H9 (cell line): ENCODE data around the gene FRYL. TPM values are rescaled to one million over a fixed set of nuclear protein-coding genes. Genes with fewer than 3 reads are reported as not detected.

ENCODE experiments used
- DNase-seq: peaks from one replicate; pipeline ENCODE4 v3.0.0-alpha.2; 2017
- H2AFZ ChIP-seq: one replicate; pipeline ENCODE4 v1.6.1; 2013; ENCODE audit warnings: mild to moderate bottlenecking, low read length, control low read depth, moderate library complexity
- H2AK5ac ChIP-seq: 2 replicates; pipeline ENCODE4 v1.6.1; 2013; ENCODE audit warnings: low read length, control low read depth, mixed read lengths; ENCODE audit not compliant: insufficient read length
- H2BK120ac ChIP-seq: one replicate; pipeline ENCODE4 v1.6.1; 2013; ENCODE audit warnings: low read depth, mild to moderate bottlenecking, low read length, control low read depth, inconsistent platforms; ENCODE audit not compliant: poor library complexity, severe bottlenecking
- H2BK12ac ChIP-seq: 2 replicates; pipeline ENCODE4 v1.6.1; 2013; ENCODE audit warnings: low read length, control low read depth, mixed read lengths, low read depth; ENCODE audit not compliant: insufficient read length
- H2BK15ac ChIP-seq: 2 replicates; pipeline ENCODE4 v1.6.1; 2013; ENCODE audit warnings: low read depth, low read length, control low read depth
- H2BK20ac ChIP-seq: one replicate; pipeline ENCODE4 v1.6.1; 2013; ENCODE audit warnings: low read depth, mild to moderate bottlenecking, low read length, control low read depth, inconsistent platforms; ENCODE audit not compliant: poor library complexity, severe bottlenecking
- H2BK5ac ChIP-seq: 2 replicates; pipeline ENCODE4 v1.6.1; 2013; ENCODE audit warnings: low read length, control low read depth, mixed read lengths; ENCODE audit not compliant: insufficient read length
- H3K14ac ChIP-seq: 2 replicates; pipeline ENCODE4 v1.6.1; 2013; ENCODE audit warnings: low read length, control low read depth; ENCODE audit not compliant: insufficient read depth
- H3K18ac ChIP-seq: 2 replicates; pipeline ENCODE4 v1.6.1; 2013; ENCODE audit warnings: low read depth, mild to moderate bottlenecking, mixed read lengths, low read length, control low read depth; ENCODE audit not compliant: insufficient read length
- H3K23ac ChIP-seq: 2 replicates; pipeline ENCODE4 v1.6.1; 2013; ENCODE audit warnings: low read length, control low read depth, mixed read lengths, low read depth; ENCODE audit not compliant: insufficient read length
- H3K23me2 ChIP-seq: 2 replicates; pipeline ENCODE4 v1.6.1; 2013; ENCODE audit warnings: low read depth, mild to moderate bottlenecking, mixed read lengths, low read length, control low read depth; ENCODE audit not compliant: insufficient read length, poor library complexity, severe bottlenecking
- H3K27ac ChIP-seq: 2 replicates; pipeline ENCODE4 v1.5.1; 2013; ENCODE audit warnings: low read length, control low read depth, mixed read lengths, low read depth; ENCODE audit not compliant: insufficient read length
- H3K27me3 ChIP-seq: 2 replicates; pipeline ENCODE4 v1.6.1; 2013; ENCODE audit warnings: low read length, control low read depth, inconsistent platforms; ENCODE audit not compliant: insufficient read depth
- H3K4ac ChIP-seq: 2 replicates; pipeline ENCODE4 v1.6.1; 2013; ENCODE audit warnings: low read depth, mild to moderate bottlenecking, control low read depth, inconsistent platforms, low read length, moderate library complexity
- H3K4me1 ChIP-seq: 2 replicates; pipeline ENCODE4 v1.6.1; 2013; ENCODE audit warnings: low read length, control low read depth, inconsistent platforms; ENCODE audit not compliant: insufficient read depth
- H3K4me2 ChIP-seq: 2 replicates; pipeline ENCODE4 v1.6.1; 2013; ENCODE audit warnings: low read length, control low read depth, mixed read lengths; ENCODE audit not compliant: insufficient read length, insufficient read depth
- H3K56ac ChIP-seq: 2 replicates; pipeline ENCODE4 v1.6.1; 2013; ENCODE audit warnings: low read depth, mild to moderate bottlenecking, mixed read lengths, low read length, control low read depth; ENCODE audit not compliant: insufficient read length
- H3K79me1 ChIP-seq: 2 replicates; pipeline ENCODE4 v1.6.1; 2013; ENCODE audit warnings: low read depth, mild to moderate bottlenecking, moderate library complexity, low read length, control low read depth, inconsistent platforms; ENCODE audit not compliant: insufficient read depth, poor library complexity, severe bottlenecking
- H3K79me2 ChIP-seq: 2 replicates; pipeline ENCODE4 v1.6.1; 2013; ENCODE audit warnings: low read length, control low read depth, inconsistent platforms; ENCODE audit not compliant: insufficient read depth
- H3K9ac ChIP-seq: 2 replicates; pipeline ENCODE4 v1.6.1; 2013; ENCODE audit warnings: low read length, control low read depth, mixed read lengths; ENCODE audit not compliant: insufficient read length; ENCODE audit errors: extremely low read depth
- H3K9me3 ChIP-seq: one replicate; pipeline ENCODE4 v1.6.1; 2013; ENCODE audit warnings: low read depth, low read length, inconsistent platforms; ENCODE audit not compliant: control insufficient read depth
- H3T11ph ChIP-seq: one replicate; pipeline ENCODE4 v1.6.1; 2013; ENCODE audit warnings: mild to moderate bottlenecking, low read length, control low read depth, inconsistent platforms
- H4K20me1 ChIP-seq: one replicate; pipeline ENCODE4 v1.6.1; 2013; ENCODE audit not compliant: control insufficient read depth, insufficient read length, insufficient read depth
- H4K5ac ChIP-seq: 2 replicates; pipeline ENCODE4 v1.6.1; 2013; ENCODE audit warnings: low read depth, mild to moderate bottlenecking, mixed read lengths, low read length, control low read depth; ENCODE audit not compliant: insufficient read length
- H4K8ac ChIP-seq: replicated peaks from 2 replicates; pipeline ENCODE4 v1.6.1; 2013; ENCODE audit warnings: low read length, control low read depth, mixed read lengths, low read depth; ENCODE audit not compliant: insufficient read length
- H4K91ac ChIP-seq: 2 replicates; pipeline ENCODE4 v1.6.1; 2013; ENCODE audit warnings: low read depth, mild to moderate bottlenecking, moderate library complexity, mixed read lengths, low read length, control low read depth; ENCODE audit not compliant: insufficient read length
- H3K27ac Mint-ChIP-seq, 3 experiments: 2 replicates in 2 of 3; 3 replicates in 1 of 3; pipeline ENCODE4 v1.8.0; 2020 to 2021; ENCODE audit warnings: mixed read lengths in 3 of 3, mild to moderate bottlenecking in 1 of 3, moderate library complexity in 1 of 3
- H3K27me3 Mint-ChIP-seq: 2 replicates; pipeline ENCODE4 v1.8.0; 2021; ENCODE audit warnings: low read depth, mild to moderate bottlenecking, moderate library complexity, mixed read lengths
- H3K36me3 Mint-ChIP-seq, 3 experiments: 2 replicates in 2 of 3; 3 replicates in 1 of 3; pipeline ENCODE4 v1.8.0; 2020 to 2021; ENCODE audit warnings: low read depth in 3 of 3, mixed read lengths in 3 of 3; ENCODE audit not compliant: insufficient read depth in 1 of 3
- H3K4me1 Mint-ChIP-seq, 2 experiments: 2 replicates each; pipeline ENCODE4 v1.8.0; 2020; ENCODE audit warnings: mixed read lengths in 2 of 2
- H3K4me3 Mint-ChIP-seq, 2 experiments: 2 replicates in 1 of 2; 3 replicates in 1 of 2; pipeline ENCODE4 v1.8.0; 2020 to 2021; ENCODE audit warnings: mild to moderate bottlenecking in 2 of 2, mixed read lengths in 2 of 2, moderate library complexity in 1 of 2
- H3K9me3 Mint-ChIP-seq, 2 experiments: 2 replicates in 1 of 2; 3 replicates in 1 of 2; pipeline ENCODE4 v1.8.0; 2020; ENCODE audit warnings: mild to moderate bottlenecking in 2 of 2, mixed read lengths in 2 of 2, moderate library complexity in 1 of 2
- WGBS: extraction: QIAGEN DNeasy Blood & Tissue Kit; methylation state at CpG from one replicate; pipeline ENCODE4 v1.1.7; 2013; ENCODE audit warnings: missing lambda C conversion rate, low lambda C conversion rate, mixed read lengths; ENCODE audit not compliant: insufficient read length; ENCODE audit errors: extremely low coverage; 5-methylcytosine and 5-hydroxymethylcytosine counted together
- total RNA-seq: library from RNA; stranded (reverse); gene quantifications from 2 replicates; pipeline ENCODE4 v1.2.1, GENCODE V29; 2021
- TF ChIP-seq, protein P1 (sequence below): fragments of 200-600 bp; sonication (generic); conservative IDR thresholded peaks from 3 replicates; pipeline ENCODE4 v1.8.0; 2021; ENCODE audit warnings: antibody characterized with exemption, mild to moderate bottlenecking

The FRYL gene
- total RNA-seq, 1 experiment from 2014 or later: 31.5 TPM

DNA sequence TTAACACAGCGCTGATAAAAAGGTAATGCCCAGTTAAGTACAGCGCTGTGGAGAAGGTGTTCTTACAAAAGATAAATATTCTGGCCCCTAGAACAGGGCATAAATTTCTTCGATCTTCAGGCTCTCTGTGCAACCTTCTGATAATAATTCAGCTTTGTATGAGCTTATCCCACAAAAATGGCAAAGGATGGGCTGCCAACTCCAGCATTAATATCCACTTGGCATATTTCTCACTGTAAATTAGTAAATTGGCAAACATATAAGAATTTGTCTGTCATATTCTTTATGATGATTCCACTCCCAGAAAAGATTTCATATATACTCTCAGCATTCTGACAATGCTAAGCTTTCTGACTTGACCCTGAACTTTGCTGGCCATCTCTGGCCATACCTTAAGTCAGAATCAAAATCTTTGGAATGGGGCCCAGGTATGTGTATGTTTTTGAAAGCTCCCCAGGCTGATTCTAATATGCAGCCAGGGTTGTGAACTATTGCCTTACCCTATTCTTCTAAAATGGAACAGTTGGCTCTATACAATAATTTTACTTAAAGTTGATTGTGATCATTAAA is 134.8 kb downstream of the FRYL start:
- no peak overlapping the region for H4K8ac ChIP-seq
- H2AFZ ChIP-seq: no peak overlapping the region
- no peak overlapping the region for H4K5ac ChIP-seq
- no peak overlapping the region for H2BK15ac ChIP-seq
- H3K27me3 ChIP-seq: no peaks in the 10 kb centered on the region
- H2BK20ac ChIP-seq: no peak overlapping the region
- H3K56ac ChIP-seq: no peak overlapping the region
- no peak overlapping the region for H3K9ac ChIP-seq
- no peaks in the 10 kb centered on the region for H3K9me3 ChIP-seq
- no peaks in the 10 kb centered on the region for H3K36me3 Mint-ChIP-seq
- H3K4me1 ChIP-seq: no peaks in the 10 kb centered on the region
- peaks cover 6 to 15% of the 10 kb centered on the region in 2 experiments for H3K4me1 Mint-ChIP-seq
- no peak for DNase-seq
- no peak overlapping the region for H2BK12ac ChIP-seq
- no peak overlapping the region for H3K27ac ChIP-seq
- H3K27me3 Mint-ChIP-seq: no peaks in the 10 kb centered on the region
- H3K23me2 ChIP-seq: no peaks in the 10 kb centered on the region
- no peak overlapping the region for H2AK5ac ChIP-seq
- no CpG with 5 or more reads among the region's 3 CpGs for WGBS
- no peak overlapping the region for H3T11ph ChIP-seq
- no peak overlapping the region for H3K4me2 ChIP-seq
- no peak overlapping the region for H2BK5ac ChIP-seq
- H3K79me2 ChIP-seq: no peaks in the 10 kb centered on the region
- no peaks in the 10 kb centered on the region for H3K79me1 ChIP-seq
- H3K18ac ChIP-seq: no peak overlapping the region
- no peak overlapping the region for H3K4ac ChIP-seq
- no peak overlapping the region for H3K4me3 Mint-ChIP-seq
- H4K91ac ChIP-seq: no peak overlapping the region
- no peak overlapping the region for H3K27ac Mint-ChIP-seq
- no peak overlapping the region for H2BK120ac ChIP-seq
- H3K23ac ChIP-seq: no peak overlapping the region
- no peaks in the 10 kb centered on the region for H4K20me1 ChIP-seq
- H3K9me3 Mint-ChIP-seq: no peaks in the 10 kb centered on the region
- TF ChIP-seq, protein P1, sequence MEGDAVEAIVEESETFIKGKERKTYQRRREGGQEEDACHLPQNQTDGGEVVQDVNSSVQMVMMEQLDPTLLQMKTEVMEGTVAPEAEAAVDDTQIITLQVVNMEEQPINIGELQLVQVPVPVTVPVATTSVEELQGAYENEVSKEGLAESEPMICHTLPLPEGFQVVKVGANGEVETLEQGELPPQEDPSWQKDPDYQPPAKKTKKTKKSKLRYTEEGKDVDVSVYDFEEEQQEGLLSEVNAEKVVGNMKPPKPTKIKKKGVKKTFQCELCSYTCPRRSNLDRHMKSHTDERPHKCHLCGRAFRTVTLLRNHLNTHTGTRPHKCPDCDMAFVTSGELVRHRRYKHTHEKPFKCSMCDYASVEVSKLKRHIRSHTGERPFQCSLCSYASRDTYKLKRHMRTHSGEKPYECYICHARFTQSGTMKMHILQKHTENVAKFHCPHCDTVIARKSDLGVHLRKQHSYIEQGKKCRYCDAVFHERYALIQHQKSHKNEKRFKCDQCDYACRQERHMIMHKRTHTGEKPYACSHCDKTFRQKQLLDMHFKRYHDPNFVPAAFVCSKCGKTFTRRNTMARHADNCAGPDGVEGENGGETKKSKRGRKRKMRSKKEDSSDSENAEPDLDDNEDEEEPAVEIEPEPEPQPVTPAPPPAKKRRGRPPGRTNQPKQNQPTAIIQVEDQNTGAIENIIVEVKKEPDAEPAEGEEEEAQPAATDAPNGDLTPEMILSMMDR: no peak
- no peak overlapping the region for H3K14ac ChIP-seq
